Erythroblast (primary cell): Measurements from ENCODE around the gene IGSF11.

ENCODE experiments used
- GATA1 ChIP-seq: IDR thresholded peaks from 2 replicates; pipeline ENCODE4 v1.6.1; 2011; ENCODE audit warnings: low read depth, mild to moderate bottlenecking, control low read depth, low read length, moderate library complexity
- POLR2A ChIP-seq: IDR thresholded peaks from 2 replicates; pipeline ENCODE4 v1.6.1; 2011; ENCODE audit warnings: mild to moderate bottlenecking, low read length

DNA sequence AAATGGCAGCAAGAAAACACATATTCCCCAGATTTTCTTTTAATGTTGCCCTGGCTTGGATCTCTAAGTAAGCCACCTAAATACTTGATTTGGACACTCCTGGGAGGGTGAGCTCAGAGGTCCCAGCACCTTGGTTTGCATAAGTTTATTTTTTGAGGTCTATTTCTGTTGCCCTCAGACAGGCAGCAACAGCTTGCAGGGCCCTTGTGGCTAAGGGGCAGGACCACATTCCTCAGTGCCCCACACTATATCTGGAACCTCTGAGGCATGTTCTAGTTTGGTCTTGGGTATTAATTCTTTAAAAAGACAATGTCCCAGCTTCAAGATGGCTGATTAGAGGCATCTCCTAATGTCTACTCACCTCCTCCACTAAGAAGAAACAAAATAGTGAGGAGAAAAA, 57.5 kb downstream of the IGSF11 start:
- TF ChIP-seq POLR2A = no peak
- TF ChIP-seq GATA1 = no peak
